A549 treated with RU486 at 1 μM for 4 hours (cell line): ENCODE measurements around the gene RNF113A. TPM values are rescaled to one million over a fixed set of nuclear protein-coding genes. Genes with fewer than 3 reads are reported as not detected.

ENCODE experiments used
- total RNA-seq: library from RNA; stranded (reverse); fragments of 200-300 nt; extraction: Qiagen RNA extraction; gene quantifications from 5 replicates; pipeline ENCODE4 v1.2.3, GENCODE V29; 2022; ENCODE audit warnings: low read depth

RNF113A gene
- 29.7 to 36.4 TPM (median 31.6 TPM) in 5 replicates for total RNA-seq

DNA sequence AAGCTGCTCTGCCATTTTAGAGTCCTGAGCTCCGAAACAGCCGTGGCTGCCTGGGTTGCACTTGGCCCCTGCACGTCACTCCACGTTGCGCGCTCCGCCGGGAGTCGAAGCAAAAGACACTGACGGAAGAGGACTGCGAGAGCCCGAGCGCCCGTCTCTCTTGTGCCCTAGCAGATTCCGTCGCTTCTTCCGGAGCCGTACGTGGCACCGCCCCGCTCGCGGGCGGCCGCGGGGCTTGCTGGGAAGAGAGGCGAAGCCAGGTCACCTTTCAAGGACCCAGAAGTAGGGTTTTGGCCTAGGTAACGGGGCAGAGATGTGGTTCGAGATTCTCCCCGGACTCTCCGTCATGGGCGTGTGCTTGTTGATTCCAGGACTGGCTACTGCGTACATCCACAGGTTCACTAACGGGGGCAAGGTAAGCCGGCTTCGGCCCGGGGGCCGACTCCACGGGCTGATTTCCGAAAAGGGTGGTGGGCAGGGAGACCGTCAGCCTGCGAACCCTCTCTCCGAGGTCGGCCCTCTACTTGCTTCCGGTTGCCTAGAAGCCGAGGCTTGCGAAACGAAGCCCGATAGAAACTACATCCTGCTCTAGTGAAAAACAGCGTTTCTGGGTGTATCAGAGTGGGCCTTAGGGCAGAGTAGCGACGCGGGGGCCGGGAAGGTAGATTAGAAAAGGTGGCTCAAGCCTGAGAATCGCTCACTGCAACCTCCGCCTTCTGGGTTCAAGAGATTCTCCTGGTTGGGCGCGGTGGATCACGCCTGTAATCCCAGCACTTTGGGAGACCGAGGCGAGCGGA lies at the start of gene RNF113A, which contains the start of gene NDUFA1:
TSS of gene RNF113A (minus strand) at position 135 of the 797 bp plus-strand sequence. CDS start at position 15, 120 bp downstream.
TSS of gene NDUFA1 (plus strand) at position 234 of the 797 bp plus-strand sequence. CDS start at position 314, 80 bp downstream.

DNA sequence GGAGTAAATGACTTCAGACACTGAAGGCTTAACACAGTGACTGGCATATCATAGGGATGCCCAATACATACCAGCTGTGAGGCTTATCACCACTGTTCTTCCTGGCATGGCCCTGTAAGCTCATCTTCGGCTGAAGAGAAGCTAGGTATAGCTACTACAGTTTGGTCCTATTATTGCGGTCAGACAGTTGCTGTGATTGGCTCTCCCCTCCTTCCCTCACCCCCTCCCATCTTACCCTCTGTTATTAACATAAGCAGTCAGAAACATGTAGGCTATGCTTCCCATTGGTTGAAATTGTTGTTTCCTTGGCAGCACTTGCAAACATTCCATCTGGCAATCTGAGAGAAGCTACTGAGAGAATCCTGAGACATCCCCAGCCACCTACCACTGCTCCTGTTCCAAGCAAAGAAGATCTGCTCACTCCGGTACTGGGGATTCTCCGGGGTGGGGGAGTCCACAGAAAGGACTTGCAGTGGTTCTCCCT lies 24.4 kb upstream of the RNF113A start, which contains the start of gene AKAP14:
TSS of gene AKAP14 (plus strand) at position 51 of the 484 bp plus-strand sequence. CDS start 7,331 bp downstream, outside the sequence.

DNA sequence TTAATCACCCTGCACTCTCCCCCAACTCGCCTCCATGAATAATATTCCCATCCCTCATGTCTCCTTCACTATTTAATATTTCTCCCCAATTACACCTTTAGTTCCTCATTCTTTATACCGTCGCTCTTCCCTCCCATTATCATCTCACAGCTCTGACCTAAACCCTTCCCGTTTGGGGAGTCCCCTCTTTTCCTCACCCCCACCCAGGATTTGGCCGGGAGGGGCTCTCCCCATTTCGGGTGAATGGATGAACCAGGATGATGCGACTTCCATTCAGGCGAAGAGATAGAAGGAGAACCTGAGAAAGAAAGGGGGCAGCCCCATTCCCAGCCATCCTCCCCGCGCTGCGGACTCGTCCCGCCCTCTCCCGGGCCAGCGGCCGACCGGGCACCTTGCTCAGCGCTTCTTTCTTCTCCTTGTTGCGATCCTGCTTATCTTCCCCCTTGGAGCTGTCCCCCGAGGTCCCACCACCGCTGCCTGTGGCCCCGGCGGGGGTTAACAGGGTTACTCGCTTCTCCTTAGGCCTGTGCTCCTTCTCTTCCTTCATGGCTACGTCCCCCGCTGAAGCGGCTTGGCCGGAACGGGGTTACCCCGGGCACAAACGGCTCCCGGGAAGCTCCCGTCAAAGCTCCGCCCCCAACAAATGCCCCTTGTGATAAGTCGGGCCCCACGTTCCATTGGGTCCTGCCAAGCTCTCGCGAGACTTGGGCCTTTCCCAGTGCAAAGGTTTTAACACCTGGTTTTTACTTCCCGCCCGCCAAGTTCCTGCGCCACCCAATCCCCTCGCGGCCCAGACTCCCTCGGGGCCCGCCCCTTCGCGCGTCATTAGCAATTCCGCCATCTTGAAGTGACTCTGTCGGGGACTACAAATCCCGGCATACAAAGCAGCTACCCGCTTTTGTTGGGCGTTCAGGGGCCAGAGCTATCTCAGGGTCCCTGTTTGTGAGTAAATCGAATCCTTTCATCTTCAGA lies 18.9 kb downstream of the RNF113A start, which contains the start of gene UPF3B:
TSS of gene UPF3B (minus strand) at position 582 of the 972 bp plus-strand sequence. CDS start at position 547, 35 bp downstream.

Other genes with a start within 250 kb of the RNF113A start
- 9.3 to 11.8 TPM (median 10.5 TPM) in 5 replicates for gene SEPTIN6, start 178.6 kb downstream of the RNF113A start, total RNA-seq
- 0.09 to 0.20 TPM (median 0.17 TPM) in 4 of 5 replicates, not detected in the other for gene SOWAHD, start 113.1 kb downstream of the RNF113A start, total RNA-seq
- 3,393 to 5,238 TPM (median 3,694 TPM) in 5 replicates for gene RPL39, start 80.1 kb downstream of the RNF113A start, total RNA-seq
- 16.8 to 28.9 TPM (median 21.5 TPM) in 5 replicates for gene UPF3B, start 18.8 kb downstream of the RNF113A start, total RNA-seq
- gene NDUFA1, start 99 bp upstream of the RNF113A start, total RNA-seq: 230 to 343 TPM (median 260 TPM) in 5 replicates
- not detected in 5 replicates for gene AKAP14, start 24.2 kb upstream of the RNF113A start, total RNA-seq
- 6.9 to 8.7 TPM (median 7.2 TPM) in 5 replicates for gene NKAP, start 72.0 kb upstream of the RNF113A start, total RNA-seq
- gene RHOXF2B, start 206.0 kb upstream of the RNF113A start, total RNA-seq: not detected in 5 replicates
- gene RHOXF1, start 244.2 kb upstream of the RNF113A start, total RNA-seq: not detected in 5 replicates